ENCODE results near the gene STK17A. TPM values are rescaled to one million over a fixed set of nuclear protein-coding genes. Genes with fewer than 3 reads are reported as not detected.

The STK17A gene
- total RNA-seq, 5 donors from 2014 or later (not counting 1 experiment from before 2014, with no cell fraction given): 101 to 120 (median 117) TPM

- no peak overlapping the region for H3K4me3 ChIP-seq (ENCODE audit: control insufficient read depth in 1 of 2, extremely low read depth in 1 of 2, low read length in 1 of 2)
- peak overlapping the region in 1 of 3 donors; percentile 72 for H3K4me3 Mint-ChIP-seq
- no peaks in the 10 kb centered on the region for H3K27me3 ChIP-seq (replicated peaks in 1 of 2; ENCODE audit: control insufficient read depth in 2 of 2, extremely low read depth in 1 of 2, insufficient read depth in 2 of 2, low read length in 1 of 2)
- H3K36me3 Mint-ChIP-seq: peaks cover 76% of the 10 kb centered on the region
- H3K36me3 ChIP-seq (ENCODE audit: control insufficient read depth in 2 of 2, extremely low read depth in 1 of 2, insufficient read depth in 1 of 2, low read length in 1 of 2): peaks cover 7 to 63% of the 10 kb centered on the region in 2 donors
- H3K4me1 ChIP-seq (ENCODE audit: control insufficient read depth in 1 of 2, extremely low read depth in 1 of 2, insufficient read depth in 2 of 2, low read length in 2 of 2): peaks cover 71 to 82% of the 10 kb centered on the region in 2 experiments
- no peak for DNase-seq
- no peak for ATAC-seq (replicated peaks in 1 of 4)
- peak overlapping the region; percentile 62 for H3K27ac ChIP-seq (ENCODE audit: low read length)
- no peaks in the 10 kb centered on the region for H3K9me3 Mint-ChIP-seq
- CTCF ChIA-PET: interaction anchor here (0.8 to 3.4 kb wide), 5 partner anchors 32 to 60 kb away, joined by 3 to 25 read pairs (median 4); partner anchors contain the start of gene STK17A (in 1 of the 2)
- 100% methylated on average over 1 of the region's 3 CpGs for WGBS (ENCODE audit: insufficient coverage)
- no peaks in the 10 kb centered on the region for H3K27me3 Mint-ChIP-seq
- no peaks in the 10 kb centered on the region for H3K9me3 ChIP-seq
- H3K27ac Mint-ChIP-seq: peak overlapping the region; percentile 78 to 89
- POLR2A ChIA-PET: interaction anchor here (0.6 to 0.9 kb wide), 2 partner anchors 21 to 46 kb away, joined by 3 read pairs; no protein-coding TSS in a partner anchor
- H3K4me1 Mint-ChIP-seq: peaks cover 95 to 98% (median 98%) of the 10 kb centered on the region in 3 donors
These were observed 57.8 kb downstream of the STK17A start for GRCh38 chr7:43640679-43641078.

GRCh38 chr7:43642897-43643630 is 60.2 kb downstream of the STK17A start:
- DNase-seq (no peak), ATAC-seq (replicated peaks in 1 of 4) (no peak)
- peaks cover 95 to 99% (median 98%) of the 10 kb centered on the region in 3 donors for H3K4me1 Mint-ChIP-seq
- H3K36me3 Mint-ChIP-seq: peaks cover 65% of the 10 kb centered on the region
- no peaks in the 10 kb centered on the region for H3K27me3 Mint-ChIP-seq
- Histone ChIP-seq H3K9me3 (no peaks in the 10 kb centered on the region), H3K36me3 (ENCODE audit: control insufficient read depth in 2 of 2, extremely low read depth in 1 of 2, insufficient read depth in 1 of 2, low read length in 1 of 2) (peaks cover 7 to 46% of the 10 kb centered on the region in 2 donors), H3K27me3 (replicated peaks in 1 of 2; ENCODE audit: control insufficient read depth in 2 of 2, extremely low read depth in 1 of 2, insufficient read depth in 2 of 2, low read length in 1 of 2) (no peaks in the 10 kb centered on the region), H3K4me3 (ENCODE audit: control insufficient read depth in 1 of 2, extremely low read depth in 1 of 2, low read length in 1 of 2) (no peak overlapping the region), H3K27ac (ENCODE audit: low read length) (peak overlapping the region; percentile 35), H3K4me1 (ENCODE audit: control insufficient read depth in 1 of 2, extremely low read depth in 1 of 2, insufficient read depth in 2 of 2, low read length in 2 of 2) (peaks cover 77 to 90% of the 10 kb centered on the region in 2 experiments)
- H3K9me3 Mint-ChIP-seq: no peaks in the 10 kb centered on the region
- POLR2A ChIA-PET: no interaction called here
- H3K27ac Mint-ChIP-seq: peak overlapping the region; percentile 88 to 99
- CTCF ChIA-PET: interaction anchor here in 1 of 2 donors (0.6 kb wide), 1 partner anchor 17 kb away, joined by 4 read pairs; no protein-coding TSS in a partner anchor
- peak overlapping the region; percentile 14 to 78 (median 49) for H3K4me3 Mint-ChIP-seq
- WGBS (ENCODE audit: insufficient coverage): 88% methylated on average over 13 of the region's 13 CpGs

GRCh38 chr7:43643846-43644245 is 60.9 kb downstream of the STK17A start:
- Mint-ChIP-seq H3K27ac (peak overlapping the region; percentile 87 to 99), H3K4me1 (peaks cover 95 to 99% (median 99%) of the 10 kb centered on the region in 3 donors), H3K36me3 (peaks cover 64% of the 10 kb centered on the region), H3K4me3 (peak overlapping the region; percentile 14 to 78 (median 49)), H3K9me3 (no peaks in the 10 kb centered on the region), H3K27me3 (no peaks in the 10 kb centered on the region)
- H3K27ac ChIP-seq (ENCODE audit: low read length): peak overlapping the region; percentile 35
- H3K9me3 ChIP-seq: no peaks in the 10 kb centered on the region
- WGBS (ENCODE audit: insufficient coverage): 48% methylated on average over 8 of the region's 8 CpGs
- POLR2A ChIA-PET: interaction anchor here (0.5 to 2.6 kb wide), 4 partner anchors 10 to 61 kb away, joined by 4 to 22 read pairs (median 6); partner anchors contain the start of gene STK17A (in 1 of the 2)
- DNase-seq: no peak
- H3K4me3 ChIP-seq (ENCODE audit: control insufficient read depth in 1 of 2, extremely low read depth in 1 of 2, low read length in 1 of 2): no peak overlapping the region
- H3K4me1 ChIP-seq (ENCODE audit: control insufficient read depth in 1 of 2, extremely low read depth in 1 of 2, insufficient read depth in 2 of 2, low read length in 2 of 2): peaks cover 78 to 89% of the 10 kb centered on the region in 2 experiments
- ATAC-seq (replicated peaks in 1 of 4): no peak
- CTCF ChIA-PET: interaction anchor here in 1 of 2 donors (2.6 kb wide), 1 partner anchor 61 kb away, joined by 15 read pairs; the partner anchor contains the start of gene STK17A
- no peaks in the 10 kb centered on the region for H3K27me3 ChIP-seq (replicated peaks in 1 of 2; ENCODE audit: control insufficient read depth in 2 of 2, extremely low read depth in 1 of 2, insufficient read depth in 2 of 2, low read length in 1 of 2)
- H3K36me3 ChIP-seq (ENCODE audit: control insufficient read depth in 2 of 2, extremely low read depth in 1 of 2, insufficient read depth in 1 of 2, low read length in 1 of 2): peaks cover 7 to 44% of the 10 kb centered on the region in 2 donors

GRCh38 chr7:43645699-43646226 is 62.9 kb downstream of the STK17A start:
- no peaks in the 10 kb centered on the region for H3K9me3 ChIP-seq
- ATAC-seq (replicated peaks in 1 of 4) (no peak), DNase-seq (no peak)
- ChIA-PET POLR2A (interaction anchor here (0.9 to 2.6 kb wide), 3 partner anchors 17 to 63 kb away, joined by 5 to 22 read pairs (median 5); partner anchors contain the start of gene STK17A (in 2 of the 2)), CTCF (interaction anchor here in 1 of 2 donors (2.5 to 2.6 kb wide), 2 partner anchors 54 to 63 kb away, joined by 8 to 15 read pairs; partner anchors contain the start of gene STK17A)
- H3K27me3 ChIP-seq (replicated peaks in 1 of 2; ENCODE audit: control insufficient read depth in 2 of 2, extremely low read depth in 1 of 2, insufficient read depth in 2 of 2, low read length in 1 of 2): no peaks in the 10 kb centered on the region
- H3K4me3 ChIP-seq (ENCODE audit: control insufficient read depth in 1 of 2, extremely low read depth in 1 of 2, low read length in 1 of 2): peak overlapping the region; percentile 3 to 53
- 18% methylated on average over 1 of the region's 3 CpGs for WGBS (ENCODE audit: insufficient coverage)
- H3K4me1 ChIP-seq (ENCODE audit: control insufficient read depth in 1 of 2, extremely low read depth in 1 of 2, insufficient read depth in 2 of 2, low read length in 2 of 2): peaks cover 72 to 91% of the 10 kb centered on the region in 2 experiments
- Mint-ChIP-seq H3K27me3 (no peaks in the 10 kb centered on the region), H3K36me3 (peaks cover 47% of the 10 kb centered on the region), H3K9me3 (no peaks in the 10 kb centered on the region), H3K4me1 (peaks cover 94 to 99% (median 97%) of the 10 kb centered on the region in 3 donors), H3K27ac (peak overlapping the region; percentile 99 to 100), H3K4me3 (peak overlapping the region; percentile 64 to 78 (median 69))
- H3K36me3 ChIP-seq (ENCODE audit: control insufficient read depth in 2 of 2, extremely low read depth in 1 of 2, insufficient read depth in 1 of 2, low read length in 1 of 2): peaks cover 0 to 25% of the 10 kb centered on the region in 2 donors
- peak overlapping the region; percentile 95 for H3K27ac ChIP-seq (ENCODE audit: low read length)

- WGBS (ENCODE audit: insufficient coverage): 63% methylated on average over 7 of the region's 8 CpGs
- peak in 1 of 35 experiments; percentile 46 for DNase-seq
- ChIA-PET POLR2A (interaction anchor here in 1 of 2 donors (0.6 kb wide), 1 partner anchor 13 kb away, joined by 3 read pairs; no protein-coding TSS in a partner anchor), CTCF (interaction anchor here in 1 of 2 donors (0.8 to 4.3 kb wide), 3 partner anchors 53 to 64 kb away, joined by 3 to 54 read pairs (median 8); partner anchors contain the start of gene STK17A)
- Histone ChIP-seq H3K36me3 (ENCODE audit: control insufficient read depth in 2 of 2, extremely low read depth in 1 of 2, insufficient read depth in 1 of 2, low read length in 1 of 2) (peaks cover 0 to 18% of the 10 kb centered on the region in 2 donors), H3K27ac (ENCODE audit: low read length) (peak overlapping the region; percentile 95), H3K4me1 (ENCODE audit: control insufficient read depth in 1 of 2, extremely low read depth in 1 of 2, insufficient read depth in 2 of 2, low read length in 2 of 2) (peaks cover 70 to 94% of the 10 kb centered on the region in 2 experiments), H3K9me3 (no peaks in the 10 kb centered on the region), H3K4me3 (ENCODE audit: control insufficient read depth in 1 of 2, extremely low read depth in 1 of 2, low read length in 1 of 2) (peak overlapping the region; percentile 3 to 53), H3K27me3 (replicated peaks in 1 of 2; ENCODE audit: control insufficient read depth in 2 of 2, extremely low read depth in 1 of 2, insufficient read depth in 2 of 2, low read length in 1 of 2) (no peaks in the 10 kb centered on the region)
- ATAC-seq (replicated peaks in 1 of 4): no peak
- Mint-ChIP-seq H3K27me3 (no peaks in the 10 kb centered on the region), H3K4me1 (peaks cover 97 to 99% (median 97%) of the 10 kb centered on the region in 3 donors), H3K9me3 (no peaks in the 10 kb centered on the region), H3K4me3 (peak overlapping the region; percentile 64 to 78 (median 69)), H3K36me3 (peaks cover 40% of the 10 kb centered on the region), H3K27ac (peak overlapping the region; percentile 99 to 100)
These were observed 63.9 kb downstream of the STK17A start for GRCh38 chr7:43646603-43647338.

Measured in T-cell (primary cell).